ENCODE results near the gene ZNF578.
"Not testable (repeated sequence)": the region's sequence is repeated elsewhere in the genome, so short reads cannot be mapped to it uniquely, and the experiment has no call there.

ZNF578 gene

GRCh38 chr19:52535771-52536447 lies 82.6 kb downstream of the ZNF578 start:
- Histone ChIP-seq H3K4me2 (ENCODE audit: low read length) (no peak overlapping the region), H3K79me2 (ENCODE audit: insufficient read depth, low read length) (no peaks in the 10 kb centered on the region), H3K4me1 (ENCODE audit: insufficient read depth, low read length, severe bottlenecking) (no peaks in the 10 kb centered on the region), H3K9me3 (ENCODE audit: low read length) (peaks cover 3% of the 10 kb centered on the region; the same call in 1 of the 2 replicates), H3F3A (ENCODE audit: insufficient read depth, low read length) (no peaks in the 10 kb centered on the region), H3K36me3 (ENCODE audit: insufficient read depth, low read length) (peaks cover 58% of the 10 kb centered on the region), H3K27me3 (ENCODE audit: insufficient read depth, low read length) (no peaks in the 10 kb centered on the region), H3K9ac (ENCODE audit: low read length) (no peak overlapping the region), H2AFZ (ENCODE audit: low read length) (no peak overlapping the region), H3K4me3 (ENCODE audit: low read depth, low read length, poor library complexity, severe bottlenecking) (no peak overlapping the region), H3K9me2 (ENCODE audit: low read depth, low read length) (no peaks in the 10 kb centered on the region), H4K20me1 (ENCODE audit: insufficient read depth, low read length) (no peaks in the 10 kb centered on the region), H3K27ac (ENCODE audit: low read depth, low read length, poor library complexity, severe bottlenecking) (no peak overlapping the region)
- no peak for TF ChIP-seq CTCF (IDR thresholded peaks at IDR 0.05; ENCODE audit: low read length)
- no peak for TF ChIP-seq EZH2 (IDR thresholded peaks at IDR 0.05; ENCODE audit: borderline replicate concordance, low read length)

GRCh38 chr19:52536448-52536800 lies 83.1 kb downstream of the ZNF578 start:
- Histone ChIP-seq H3K27me3 (ENCODE audit: insufficient read depth, low read length) (no peaks in the 10 kb centered on the region), H2AFZ (ENCODE audit: low read length) (no peak overlapping the region), H3K79me2 (ENCODE audit: insufficient read depth, low read length) (no peaks in the 10 kb centered on the region), H3K4me2 (ENCODE audit: low read length) (no peak overlapping the region), H3K9ac (ENCODE audit: low read length) (no peak overlapping the region), H3F3A (ENCODE audit: insufficient read depth, low read length) (no peaks in the 10 kb centered on the region), H3K36me3 (ENCODE audit: insufficient read depth, low read length) (peaks cover 59% of the 10 kb centered on the region), H3K9me2 (ENCODE audit: low read depth, low read length) (no peaks in the 10 kb centered on the region), H3K9me3 (ENCODE audit: low read length) (peaks cover 3% of the 10 kb centered on the region; the same call in 1 of the 2 replicates), H4K20me1 (ENCODE audit: insufficient read depth, low read length) (no peaks in the 10 kb centered on the region), H3K27ac (ENCODE audit: low read depth, low read length, poor library complexity, severe bottlenecking) (no peak overlapping the region), H3K4me3 (ENCODE audit: low read depth, low read length, poor library complexity, severe bottlenecking) (no peak overlapping the region), H3K4me1 (ENCODE audit: insufficient read depth, low read length, severe bottlenecking) (no peaks in the 10 kb centered on the region)
- TF ChIP-seq CTCF (IDR thresholded peaks at IDR 0.05; ENCODE audit: low read length), result no peak
- TF ChIP-seq EZH2 (IDR thresholded peaks at IDR 0.05; ENCODE audit: borderline replicate concordance, low read length), result no peak

GRCh38 chr19:52538815-52539214 lies 85.5 kb downstream of the ZNF578 start:
- not testable (repeated sequence) for H3K9me2 ChIP-seq (ENCODE audit: low read depth, low read length); H4K20me1 ChIP-seq (ENCODE audit: insufficient read depth, low read length); H3K9ac ChIP-seq (ENCODE audit: low read length); H2AFZ ChIP-seq (ENCODE audit: low read length); H3K4me3 ChIP-seq (ENCODE audit: low read depth, low read length, poor library complexity, severe bottlenecking); H3K79me2 ChIP-seq (ENCODE audit: insufficient read depth, low read length); H3K4me1 ChIP-seq (ENCODE audit: insufficient read depth, low read length, severe bottlenecking); H3K27me3 ChIP-seq (ENCODE audit: insufficient read depth, low read length); H3K4me2 ChIP-seq (ENCODE audit: low read length); H3K27ac ChIP-seq (ENCODE audit: low read depth, low read length, poor library complexity, severe bottlenecking); H3K9me3 ChIP-seq (ENCODE audit: low read length); H3F3A ChIP-seq (ENCODE audit: insufficient read depth, low read length)
- peaks cover 54% of the 10 kb centered on the region for H3K36me3 ChIP-seq (ENCODE audit: insufficient read depth, low read length)

GRCh38 chr19:52541176-52541575 lies 87.8 kb downstream of the ZNF578 start:
- not testable (repeated sequence) for H3K4me1 ChIP-seq (ENCODE audit: insufficient read depth, low read length, severe bottlenecking); H3F3A ChIP-seq (ENCODE audit: insufficient read depth, low read length); H3K9ac ChIP-seq (ENCODE audit: low read length); H3K4me2 ChIP-seq (ENCODE audit: low read length); H3K4me3 ChIP-seq (ENCODE audit: low read depth, low read length, poor library complexity, severe bottlenecking); H2AFZ ChIP-seq (ENCODE audit: low read length); H3K27me3 ChIP-seq (ENCODE audit: insufficient read depth, low read length); H3K27ac ChIP-seq (ENCODE audit: low read depth, low read length, poor library complexity, severe bottlenecking); H3K9me3 ChIP-seq (ENCODE audit: low read length); H4K20me1 ChIP-seq (ENCODE audit: insufficient read depth, low read length); H3K9me2 ChIP-seq (ENCODE audit: low read depth, low read length); H3K79me2 ChIP-seq (ENCODE audit: insufficient read depth, low read length)
- H3K36me3 ChIP-seq (ENCODE audit: insufficient read depth, low read length), result peaks cover 55% of the 10 kb centered on the region
